KG1 (cell line): ENCODE measurements around the gene SPRY1.

Source experiments
- DNase-seq: peaks from one replicate; lab custom pipeline; 2025; lab: John Stamatoyannopoulos, UW

Gene SPRY1

GRCh38 chr4:123443401-123444289 lies 47.0 kb downstream of the SPRY1 start:
- DNase-seq, result peak; percentile 53

GRCh38 chr4:123444290-123444731 lies 47.7 kb downstream of the SPRY1 start:
- peak; percentile 61 for DNase-seq

GRCh38 chr4:123446865-123447474 lies 50.4 kb downstream of the SPRY1 start:
- DNase-seq, result peak; percentile 7

- no peak for DNase-seq
Measured at GRCh38 chr4:123449362-123449761, 52.8 kb downstream of the SPRY1 start.

- peak; percentile 19 for DNase-seq
Measured at GRCh38 chr4:123449780-123450179, 53.2 kb downstream of the SPRY1 start.

GRCh38 chr4:123450393-123450792 lies 53.8 kb downstream of the SPRY1 start:
- DNase-seq, result no peak

GRCh38 chr4:123452616-123453015 lies 56.0 kb downstream of the SPRY1 start:
- peak; percentile 53 for DNase-seq

- DNase-seq, result no peak
Measured at GRCh38 chr4:123453061-123453680, 56.6 kb downstream of the SPRY1 start.
